HCT116 (cell line): Measurements from ENCODE around the gene CFAP410. TPM values are rescaled to one million over a fixed set of nuclear protein-coding genes. Genes with fewer than 3 reads are reported as not detected.

Source experiments
- ATAC-seq: fragments of 200-7000 bp; cut with Tn5 transposase; 2 replicates; pipeline ENCODE4 v1.9.1; 2020; ENCODE audit warnings: mild to moderate bottlenecking, moderate library complexity
- BruUV-seq: library from RNA; stranded (reverse); fragments of 400-500 nt; replicated peaks from 2 replicates; lab custom pipeline; 2021; lab: Mats Ljungman, UMichigan
- CTCF ChIA-PET: fragments of 300-600 bp; sonication (Branson Sonifier 250); formaldehyde crosslinking; loops from one replicate; lab custom pipeline; 2021; ENCODE audit warnings: antibody characterized with exemption; lab: Charles Lee
- POLR2A ChIA-PET: fragments of 300-600, 350-600 bp; sonication (Branson Sonifier 250); formaldehyde crosslinking; loops from one replicate; lab custom pipeline; 2021; ENCODE audit warnings: antibody characterized with exemption; lab: Charles Lee
- RAD21 ChIA-PET, 2 experiments: fragments of 300-600 bp; sonication (Branson Sonifier 250); formaldehyde crosslinking; loops; one replicate each; lab custom pipeline; 2023; ENCODE audit warnings: low total read pairs in 2 of 2; ENCODE audit not compliant: uncharacterized antibody in 2 of 2, unreplicated experiment in 2 of 2, low non-redundant PET in 1 of 2; lab: Charles Lee
- DNase-seq: peaks from one replicate; pipeline ENCODE4 v3.0.0-alpha.2; 2010; ENCODE audit warnings: low read depth, low spot score
- H2AFZ ChIP-seq: fragments of 200-600 bp; shearing (Covaris generic), sonication (generic); 2 replicates; pipeline ENCODE4 v1.6.1; 2017; ENCODE audit warnings: low read depth, mixed run types, mixed read lengths, antibody characterized with exemption, low read length; ENCODE audit not compliant: poor library complexity, severe bottlenecking
- H3K27ac ChIP-seq: 2 replicates; pipeline ENCODE4 v1.5.1; 2012; ENCODE audit warnings: low read depth, low read length
- H3K27me3 ChIP-seq: fragments of 200-600 bp; sonication (generic); 2 replicates; pipeline ENCODE4 v1.6.1; 2016; ENCODE audit warnings: mixed run types, low read length, mixed read lengths; ENCODE audit not compliant: insufficient read depth
- H3K36me3 ChIP-seq, 2 experiments: fragments of 200-500 bp in 1 of 2; fragments of 200-600 bp in 1 of 2; sonication (Bioruptor generic) in 1 of 2; sonication (generic) in 1 of 2; 2 replicates each; pipeline versions ENCODE4 v1.5.1 to v1.6.1; 2014 to 2016; ENCODE audit warnings: low read length in 2 of 2, inconsistent platforms in 1 of 2, mixed read lengths in 1 of 2, mixed run types in 1 of 2; ENCODE audit not compliant: insufficient read depth in 2 of 2, control insufficient read depth in 1 of 2
- H3K4me1 ChIP-seq, 2 experiments: fragments of 200-600 bp in 1 of 2; sonication (generic) in 1 of 2; 2 replicates each; pipeline versions ENCODE4 v1.5.1 to v1.6.1; 2012 to 2017; ENCODE audit warnings: low read length in 2 of 2, inconsistent platforms in 1 of 2, mild to moderate bottlenecking in 1 of 2, mixed read lengths in 1 of 2, mixed run types in 1 of 2, moderate library complexity in 1 of 2; ENCODE audit not compliant: insufficient read depth in 2 of 2, control insufficient read depth in 1 of 2
- H3K4me2 ChIP-seq: fragments of 200-600 bp; sonication (generic); 2 replicates; pipeline ENCODE4 v1.6.1; 2017; ENCODE audit warnings: mixed run types, low read length, mixed read lengths
- H3K4me3 ChIP-seq, 2 experiments: fragments of 200-600 bp in 1 of 2; sonication (generic) in 1 of 2; replicated peaks in 1 of 2; 2 replicates each; pipeline ENCODE4 v1.5.1; 2011 to 2016; ENCODE audit warnings: low read length in 2 of 2, control low read depth in 1 of 2, low read depth in 1 of 2, mild to moderate bottlenecking in 1 of 2, mixed read lengths in 1 of 2, mixed run types in 1 of 2
- H3K79me2 ChIP-seq: fragments of 200-600 bp; sonication (generic); 2 replicates; pipeline ENCODE4 v1.6.1; 2017; ENCODE audit warnings: mild to moderate bottlenecking, mixed run types, low read length, moderate library complexity, mixed read lengths; ENCODE audit not compliant: insufficient read depth
- H3K9ac ChIP-seq: fragments of 200-600 bp; sonication (generic); 2 replicates; pipeline ENCODE4 v1.6.1; 2016; ENCODE audit warnings: low read length, mixed read lengths
- H3K9me2 ChIP-seq: fragments of 200-600 bp; sonication (generic), shearing (Covaris generic); 2 replicates; pipeline ENCODE4 v1.6.1; 2017; ENCODE audit warnings: mixed run types, mild to moderate bottlenecking, moderate library complexity; ENCODE audit not compliant: insufficient read depth
- H3K9me3 ChIP-seq, 2 experiments: fragments of 200-500 bp in 1 of 2; fragments of 200-600 bp in 1 of 2; sonication (Bioruptor generic) in 1 of 2; sonication (generic) in 1 of 2; 2 replicates each; pipeline ENCODE4 v1.6.1; 2014 to 2017; ENCODE audit warnings: low read length in 2 of 2, mixed read lengths in 2 of 2, inconsistent platforms in 1 of 2, low read depth in 1 of 2, mild to moderate bottlenecking in 1 of 2, mixed run types in 1 of 2, moderate library complexity in 1 of 2; ENCODE audit not compliant: control insufficient read depth in 1 of 2, insufficient read depth in 1 of 2
- H4K20me1 ChIP-seq: fragments of 200-600 bp; sonication (generic), shearing (Covaris generic); 2 replicates; pipeline ENCODE4 v1.6.1; 2017; ENCODE audit warnings: mixed run types, mild to moderate bottlenecking, moderate library complexity; ENCODE audit not compliant: insufficient read depth
- ELF1 ChIP-seq: IDR thresholded peaks from 2 replicates; pipeline ENCODE4 v1.6.1; 2012; ENCODE audit warnings: low read depth, borderline replicate concordance
- ZBTB33 ChIP-seq: IDR thresholded peaks from 2 replicates; pipeline ENCODE4 v1.6.1; 2011; ENCODE audit warnings: mild to moderate bottlenecking, low read length, moderate library complexity; ENCODE audit not compliant: insufficient replicate concordance; ENCODE audit errors: extremely low read depth
- ZFX ChIP-seq: fragments of 450-650 bp; IDR thresholded peaks from 2 replicates; pipeline ENCODE4 v1.6.1; 2017
- ZNF274 ChIP-seq: fragments of 200-500 bp; sonication (Bioruptor generic); IDR thresholded peaks from 2 replicates; pipeline ENCODE4 v1.6.1; 2014; ENCODE audit warnings: mild to moderate bottlenecking, low read depth, low read length, inconsistent platforms
- intact Hi-C: fragments of 100-400 bp; cut with micrococcal nuclease; formaldehyde crosslinking; loops from 2 replicates; pipeline ENCODE4 v1.10.0; 2022
- total RNA-seq: library from RNA; stranded (reverse); gene quantifications from one replicate; pipeline ENCODE4 v1.2.1, GENCODE V29; 2021; ENCODE audit not compliant: unreplicated experiment
- TF ChIP-seq, protein P1 (sequence below), 3 experiments: fragments of 200-600 bp in 1 of 3; sonication (generic) in 1 of 3; IDR thresholded peaks in 2 of 3; conservative IDR thresholded peaks in 1 of 3; 2 replicates each; pipeline ENCODE4 v1.5.1; 2012 to 2017; ENCODE audit warnings: low read depth in 2 of 3, low read length in 2 of 3, antibody characterized with exemption in 1 of 3, borderline replicate concordance in 1 of 3, control low read depth in 1 of 3, mild to moderate bottlenecking in 1 of 3, mixed read lengths in 1 of 3, mixed run types in 1 of 3, moderate library complexity in 1 of 3; ENCODE audit not compliant: insufficient read depth in 1 of 3

Gene CFAP410
- total RNA-seq, 1 experiment from 2014 or later, result 15.3 TPM

DNA sequence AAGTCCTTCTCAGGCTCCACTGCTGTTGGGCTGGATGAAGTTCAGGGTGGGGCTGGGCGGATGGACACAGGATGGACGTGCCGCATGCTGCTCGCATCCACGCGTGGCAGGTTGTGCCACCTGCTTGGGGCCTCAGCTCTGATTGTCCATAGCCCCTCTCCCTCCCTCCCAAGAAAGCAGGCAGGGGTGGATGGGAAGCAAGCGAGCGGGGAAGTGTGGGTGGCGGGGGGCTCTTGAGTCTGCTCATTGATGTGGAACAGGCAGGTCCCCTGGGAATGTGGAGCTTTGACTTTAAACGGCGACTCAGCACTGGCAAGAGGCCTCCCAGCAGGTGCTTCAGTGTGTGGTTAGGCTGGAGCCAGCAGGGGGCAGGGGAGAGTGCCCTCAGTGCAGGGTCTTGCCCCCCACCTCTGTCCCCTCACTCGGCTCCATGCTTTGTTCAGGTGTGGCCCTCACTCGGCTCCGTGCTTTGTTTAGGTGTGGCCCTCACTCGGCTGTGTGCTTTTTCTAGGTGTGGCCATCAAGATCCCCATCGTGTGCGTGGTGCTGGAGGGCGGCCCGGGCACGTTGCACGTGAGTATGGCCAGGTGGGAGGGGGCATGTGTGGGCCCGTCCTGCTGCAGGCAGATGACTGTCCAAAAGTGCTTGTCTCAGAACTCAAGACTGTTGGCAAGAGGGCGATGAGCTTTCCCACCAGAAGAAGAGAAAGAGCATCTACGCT is 38.2 kb upstream of the CFAP410 start:
- no peaks in the 10 kb centered on the region for H3K79me2 ChIP-seq
- CTCF ChIA-PET, result no interaction called here
- H4K20me1 ChIP-seq, result no peaks in the 10 kb centered on the region
- no peaks in the 10 kb centered on the region for H3K4me1 ChIP-seq
- RAD21 ChIA-PET, result no interaction called here
- ATAC-seq, result peak; percentile 71
- H3K27me3 ChIP-seq, result no peaks in the 10 kb centered on the region
- no peaks in the 10 kb centered on the region for H3K36me3 ChIP-seq
- BruUV-seq, result no TSS peak
- TF ChIP-seq ZBTB33 (no peak), ZNF274 (no peak), ELF1 (no peak), ZFX (no peak)
- TF ChIP-seq, protein P1, sequence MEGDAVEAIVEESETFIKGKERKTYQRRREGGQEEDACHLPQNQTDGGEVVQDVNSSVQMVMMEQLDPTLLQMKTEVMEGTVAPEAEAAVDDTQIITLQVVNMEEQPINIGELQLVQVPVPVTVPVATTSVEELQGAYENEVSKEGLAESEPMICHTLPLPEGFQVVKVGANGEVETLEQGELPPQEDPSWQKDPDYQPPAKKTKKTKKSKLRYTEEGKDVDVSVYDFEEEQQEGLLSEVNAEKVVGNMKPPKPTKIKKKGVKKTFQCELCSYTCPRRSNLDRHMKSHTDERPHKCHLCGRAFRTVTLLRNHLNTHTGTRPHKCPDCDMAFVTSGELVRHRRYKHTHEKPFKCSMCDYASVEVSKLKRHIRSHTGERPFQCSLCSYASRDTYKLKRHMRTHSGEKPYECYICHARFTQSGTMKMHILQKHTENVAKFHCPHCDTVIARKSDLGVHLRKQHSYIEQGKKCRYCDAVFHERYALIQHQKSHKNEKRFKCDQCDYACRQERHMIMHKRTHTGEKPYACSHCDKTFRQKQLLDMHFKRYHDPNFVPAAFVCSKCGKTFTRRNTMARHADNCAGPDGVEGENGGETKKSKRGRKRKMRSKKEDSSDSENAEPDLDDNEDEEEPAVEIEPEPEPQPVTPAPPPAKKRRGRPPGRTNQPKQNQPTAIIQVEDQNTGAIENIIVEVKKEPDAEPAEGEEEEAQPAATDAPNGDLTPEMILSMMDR (IDR thresholded peaks at IDR 0.05 in 2 of 3, conservative IDR thresholded peaks at IDR 0.05 in 1 of 3; ENCODE audit: borderline replicate concordance in 1 of 3, insufficient read depth in 1 of 3, low read depth in 2 of 3, low read length in 2 of 3), result peak in 2 of 3 experiments; percentile 40 to 41; a peak in 3 of 6 replicates
- H3K9me2 ChIP-seq, result no peaks in the 10 kb centered on the region
- intact Hi-C loops, result no loop called here
- H3K9ac ChIP-seq, result no peak overlapping the region
- no peak overlapping the region for H3K4me2 ChIP-seq
- H3K27ac ChIP-seq, result no peak overlapping the region
- POLR2A ChIA-PET, result no interaction called here
- no peak overlapping the region for H2AFZ ChIP-seq
- H3K4me3 ChIP-seq, result no peak overlapping the region
- H3K9me3 ChIP-seq, result no peaks in the 10 kb centered on the region
- no peak for DNase-seq
